DMS53 treated with DMSO at 0.1 percent for 48 hours (cell line): ENCODE data around the gene ZNF668.
"Not testable (repeated sequence)": the region's sequence is repeated elsewhere in the genome, so short reads cannot be mapped to it uniquely, and the experiment has no call there.

ENCODE experiments used
- DNase-seq: peaks from one replicate; lab custom pipeline; 2025; ENCODE audit not compliant: unreplicated experiment; lab: John Stamatoyannopoulos, UW

The ZNF668 gene

DNA sequence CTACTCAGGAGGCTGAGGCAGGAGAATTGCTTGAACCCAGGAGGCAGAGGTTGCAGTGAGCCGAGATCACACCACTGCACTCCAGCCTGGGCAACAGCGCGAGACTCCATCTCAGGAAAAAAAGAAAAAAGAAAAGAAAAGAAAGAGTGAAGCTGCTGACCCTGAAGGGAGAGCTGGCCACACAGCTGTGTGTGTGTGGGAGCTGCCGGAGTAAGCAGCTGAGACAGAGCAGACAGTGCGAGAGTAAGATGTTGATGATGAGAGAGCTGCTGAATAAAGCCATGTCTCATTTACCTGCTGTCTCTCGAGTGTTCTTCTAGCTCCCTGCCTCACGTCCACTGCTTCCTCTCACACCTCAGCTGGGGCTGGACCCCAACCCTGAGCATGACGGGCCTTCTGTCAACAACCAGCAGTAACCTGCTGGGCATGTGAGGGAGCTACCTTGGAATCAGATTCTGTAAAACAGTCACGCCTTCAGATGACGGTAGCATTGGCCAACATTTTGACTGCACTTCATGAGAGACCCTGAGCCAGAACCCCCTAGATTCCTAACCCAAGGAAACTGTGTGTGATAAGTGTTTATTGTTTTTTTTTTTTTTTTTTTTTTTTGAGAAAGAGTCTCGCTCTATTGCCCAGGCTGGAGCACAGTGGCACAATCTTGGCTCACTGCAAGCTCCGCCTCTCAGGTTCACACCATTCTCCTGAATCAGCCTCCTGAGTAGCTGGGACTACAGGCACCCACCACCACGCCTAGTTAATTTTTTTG lies 27.0 kb upstream of the ZNF668 start:
- not testable (repeated sequence) for DNase-seq

DNA sequence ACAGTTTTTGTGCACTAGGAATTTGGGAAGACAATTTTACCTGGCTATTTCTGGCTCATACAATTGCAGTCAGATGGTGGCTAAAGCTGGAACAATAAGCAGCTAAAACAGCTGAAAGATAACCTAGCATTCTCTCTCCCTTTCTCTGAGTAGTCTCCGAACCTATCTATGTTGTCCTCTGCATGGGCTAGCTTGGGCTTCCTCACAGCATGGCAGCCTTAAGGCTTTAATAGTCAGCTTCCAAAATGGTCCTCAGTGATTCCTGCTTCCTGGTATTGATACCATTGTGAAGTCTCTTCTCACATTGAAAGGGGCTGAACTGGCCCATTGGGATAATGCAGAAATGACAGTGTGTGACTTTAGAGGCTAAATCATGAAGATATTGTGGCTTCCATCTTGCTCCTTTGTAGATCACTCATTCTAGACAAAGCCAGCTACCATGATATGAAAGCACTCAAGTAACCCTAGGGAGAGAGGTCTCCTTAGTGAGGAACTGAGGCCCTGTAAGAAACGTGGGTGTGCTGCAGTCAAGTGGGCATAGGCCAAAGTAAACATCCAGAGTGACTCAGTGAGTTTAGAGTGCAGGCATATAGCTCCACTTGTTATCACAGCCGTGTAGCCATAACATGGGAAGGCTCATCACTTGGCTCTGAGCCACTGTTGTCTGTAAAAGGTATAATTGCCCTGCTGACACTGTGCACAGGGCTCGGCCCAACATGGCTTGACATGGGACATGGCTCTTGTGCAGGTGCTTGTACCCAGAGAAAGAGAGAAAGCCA lies 26.0 kb upstream of the ZNF668 start:
- peak; percentile 11 for DNase-seq

DNA sequence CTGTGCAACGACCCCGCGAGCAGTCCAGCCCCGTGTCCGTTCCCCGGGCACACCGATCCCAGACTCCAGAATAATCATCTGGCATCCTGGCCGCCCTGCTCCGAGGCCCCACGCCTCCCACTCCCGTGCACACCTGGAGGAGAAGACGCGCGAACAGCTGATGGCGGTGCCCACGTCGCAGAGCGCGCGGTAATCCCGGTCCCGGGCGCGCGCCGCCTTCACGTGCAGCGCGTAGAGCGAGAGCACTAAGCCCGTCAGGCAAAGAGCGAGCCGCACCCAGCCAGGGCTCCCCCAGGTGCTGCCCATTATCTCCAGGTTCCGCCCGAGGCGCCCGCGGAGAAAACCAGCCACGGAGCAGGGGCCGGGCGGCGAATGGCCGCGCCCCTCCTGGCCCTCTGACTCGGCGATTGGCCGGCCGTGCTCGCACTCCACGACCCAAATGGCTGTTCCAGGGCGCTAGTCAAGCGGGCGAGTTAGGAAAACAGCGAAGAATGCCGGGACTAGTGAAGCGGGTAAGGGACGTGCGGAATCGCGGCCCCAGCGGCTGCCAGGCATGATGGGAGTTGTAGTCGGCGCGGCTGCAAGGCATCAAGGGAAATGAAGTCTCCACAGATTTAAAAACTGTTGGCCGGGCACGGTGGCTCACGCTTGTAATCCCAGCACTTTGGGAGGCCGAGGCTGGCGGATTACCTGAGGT lies 20.5 kb upstream of the ZNF668 start, which contains the start of gene VKORC1:
VKORC1 (minus strand) TSS at position 374 of the 697 bp plus-strand sequence; CDS start at position 306, 68 bp downstream.
- DNase-seq: peak; percentile 90

DNA sequence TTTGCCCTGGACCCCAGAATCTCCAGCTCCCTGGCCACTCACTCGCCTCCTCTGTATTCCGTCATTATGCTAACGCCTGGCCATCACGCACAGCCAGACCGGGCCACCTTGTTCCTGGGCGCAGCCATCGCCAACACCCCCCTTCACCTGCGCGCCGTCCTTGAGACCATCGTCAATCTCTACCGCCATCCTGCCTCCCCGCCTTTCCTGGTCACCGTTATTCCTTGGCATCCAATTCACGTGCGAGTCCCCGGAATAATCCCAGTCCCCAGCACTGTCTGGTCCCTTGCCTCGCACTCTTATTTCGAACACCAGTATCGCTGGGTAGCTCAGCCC lies 20.0 kb upstream of the ZNF668 start:
- no peak for DNase-seq

DNA sequence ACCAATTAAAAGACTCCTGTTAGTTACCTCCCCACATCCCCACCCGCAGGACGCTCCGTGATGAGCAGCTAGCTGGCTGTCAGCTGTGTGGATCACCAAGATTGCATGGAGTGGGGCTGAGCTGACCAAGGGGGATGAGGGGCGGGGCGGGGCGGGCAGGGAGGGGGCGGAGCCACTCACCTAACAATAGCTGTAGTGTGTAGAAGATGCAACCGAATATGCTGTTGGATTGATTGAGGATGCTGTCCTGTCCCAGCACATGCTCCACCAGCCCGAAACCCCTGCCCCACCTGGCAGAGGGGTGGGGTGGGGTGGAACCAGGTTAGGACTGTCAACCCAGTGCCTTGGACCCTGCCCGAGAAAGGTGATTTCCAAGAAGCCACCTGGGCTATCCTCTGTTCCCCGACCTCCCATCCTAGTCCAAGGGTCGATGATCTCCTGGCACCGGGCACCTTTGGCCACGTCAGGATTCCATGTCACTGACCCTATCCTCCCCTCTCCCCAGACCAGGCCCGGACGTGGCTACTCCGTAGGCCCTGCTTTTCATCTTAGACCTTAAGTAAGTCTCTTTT lies 19.2 kb upstream of the ZNF668 start:
- DNase-seq: no peak

DNA sequence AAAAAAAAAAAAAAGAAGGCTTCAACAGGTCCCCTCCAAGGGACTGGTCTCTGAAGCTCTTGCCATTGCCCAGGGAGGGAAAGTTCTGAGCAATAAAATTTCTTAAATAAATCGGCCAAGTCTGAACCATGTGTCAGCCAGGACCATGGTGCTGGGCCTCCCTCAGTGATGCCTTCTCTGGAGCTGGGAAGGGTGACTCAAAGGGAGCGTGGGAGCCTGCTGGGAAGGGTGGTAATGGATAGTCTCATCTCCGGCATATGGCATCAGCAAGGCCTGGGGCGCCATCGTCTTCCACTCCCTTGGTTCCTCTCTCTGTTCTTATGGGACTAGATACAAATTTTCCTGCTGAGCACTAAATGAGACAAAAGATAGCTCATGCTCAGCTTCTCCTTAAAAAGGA lies 18.3 kb upstream of the ZNF668 start:
- DNase-seq: no peak

DNA sequence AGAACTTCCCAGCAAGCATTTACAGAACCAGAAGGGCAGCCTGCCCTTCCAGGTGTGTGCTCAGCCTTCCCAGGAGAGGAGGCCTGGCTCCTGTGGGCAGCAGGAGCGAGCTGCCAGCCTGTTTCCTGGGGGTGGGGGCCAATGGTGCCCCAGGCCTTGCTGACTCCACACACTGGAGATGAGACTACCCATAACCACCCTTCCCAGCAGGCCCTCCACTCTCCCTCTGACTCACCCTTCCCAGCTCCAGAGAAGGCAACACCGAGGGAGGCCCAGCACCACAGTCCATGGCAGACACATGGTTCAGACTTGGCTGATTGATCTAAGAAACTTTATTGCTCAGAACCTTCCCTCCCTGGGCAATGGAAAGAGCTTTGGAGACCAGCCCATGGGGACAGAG lies 16.5 kb upstream of the ZNF668 start:
- no peak for DNase-seq

DNA sequence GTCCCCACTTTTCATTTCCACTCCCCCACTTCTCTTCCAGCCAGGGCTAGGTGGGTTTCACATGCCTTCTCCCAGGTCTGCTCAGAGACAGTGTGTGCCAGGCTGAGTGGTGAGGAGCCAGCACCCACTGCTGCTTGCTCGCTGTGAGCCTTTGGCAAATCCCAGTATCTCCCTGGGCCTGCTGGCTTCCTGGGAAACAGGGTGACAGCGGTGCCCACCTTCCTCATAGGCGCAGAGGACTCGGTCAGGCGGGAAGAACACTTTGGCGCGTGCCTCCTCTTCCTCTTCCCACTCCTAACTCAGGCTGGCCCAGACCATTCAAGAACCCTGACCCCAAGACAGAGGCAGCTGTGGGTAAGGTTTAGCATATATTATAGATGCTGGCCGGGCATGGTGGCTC lies 15.2 kb upstream of the ZNF668 start:
- DNase-seq: no peak

DNA sequence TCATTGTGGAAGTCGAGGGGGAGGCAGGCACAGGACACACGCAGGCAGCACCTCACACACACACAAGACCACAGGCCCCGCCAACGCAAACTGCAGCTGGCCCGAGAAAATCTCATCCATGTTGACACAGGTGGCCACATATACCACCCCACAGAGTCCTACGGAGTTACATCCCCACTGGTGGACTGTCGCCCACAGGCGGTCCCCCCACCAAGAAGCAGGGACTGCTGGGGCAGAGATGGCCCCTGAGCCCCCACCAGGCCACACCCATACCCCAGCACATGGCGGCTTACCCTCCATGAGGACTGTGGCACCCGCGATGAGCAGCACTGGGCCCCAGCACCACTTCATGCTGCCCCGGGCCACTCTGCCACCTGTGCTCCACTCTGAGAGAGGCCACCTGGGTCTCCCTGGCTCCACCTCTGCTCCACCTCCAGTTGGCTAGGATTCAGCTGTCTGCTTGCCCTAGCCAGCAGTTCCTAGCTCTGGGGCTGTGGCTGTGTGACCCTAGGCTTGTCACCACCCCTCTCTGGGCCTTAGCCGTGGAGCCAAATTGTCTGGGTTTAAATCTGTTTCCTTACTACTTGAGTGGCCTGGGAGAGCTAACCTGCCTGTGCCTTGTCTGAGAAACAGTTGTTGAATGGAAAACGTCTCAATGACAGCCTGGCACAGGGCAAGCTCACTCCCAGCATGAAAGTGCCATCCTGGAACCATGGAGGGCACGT lies 14.6 kb upstream of the ZNF668 start, which contains the start of gene PRSS53:
PRSS53 (minus strand) TSS at position 485 of the 725 bp plus-strand sequence; CDS start at position 351, 134 bp downstream.
- peak; percentile 48 for DNase-seq

DNA sequence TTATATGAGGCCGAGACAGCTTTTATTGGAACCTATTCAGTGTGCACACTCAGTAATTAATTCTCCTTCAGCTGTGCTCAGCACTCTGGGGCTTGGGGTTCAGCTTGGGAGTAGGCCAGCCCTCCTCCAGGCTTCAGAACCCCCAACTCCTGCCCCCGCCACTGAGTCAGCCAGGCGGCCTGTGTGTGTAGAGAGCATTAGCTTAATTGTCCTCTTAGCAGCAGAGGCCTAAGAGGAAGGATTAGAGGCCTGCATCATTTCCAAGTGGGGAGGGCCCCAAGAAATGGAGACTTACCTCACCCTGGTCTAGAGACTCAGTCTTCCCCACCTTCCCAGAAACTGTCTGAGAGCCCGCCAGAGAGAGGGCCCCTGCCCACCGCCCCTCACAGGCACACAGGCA lies 13.9 kb upstream of the ZNF668 start:
- DNase-seq: no peak

DNA sequence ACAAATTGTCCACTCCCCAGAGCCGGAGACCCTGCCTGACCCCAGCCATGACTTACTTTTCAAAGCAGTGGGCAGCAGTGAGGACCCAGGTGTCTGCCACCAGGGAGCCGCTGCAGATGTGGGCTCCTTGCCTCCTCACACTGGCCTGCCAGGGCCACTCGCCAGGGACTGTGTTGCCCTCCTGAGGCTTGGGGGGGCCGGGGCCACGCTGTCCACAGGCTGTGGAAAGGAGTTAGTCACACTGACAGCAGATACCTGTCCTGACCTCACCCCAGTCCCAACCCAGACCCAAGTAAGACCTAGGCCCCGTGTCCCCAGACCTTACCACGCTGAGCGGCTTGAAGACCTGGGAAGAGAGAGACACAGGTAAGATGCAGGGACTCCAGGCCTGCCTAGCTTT lies 13.4 kb upstream of the ZNF668 start:
- no peak for DNase-seq

DNA sequence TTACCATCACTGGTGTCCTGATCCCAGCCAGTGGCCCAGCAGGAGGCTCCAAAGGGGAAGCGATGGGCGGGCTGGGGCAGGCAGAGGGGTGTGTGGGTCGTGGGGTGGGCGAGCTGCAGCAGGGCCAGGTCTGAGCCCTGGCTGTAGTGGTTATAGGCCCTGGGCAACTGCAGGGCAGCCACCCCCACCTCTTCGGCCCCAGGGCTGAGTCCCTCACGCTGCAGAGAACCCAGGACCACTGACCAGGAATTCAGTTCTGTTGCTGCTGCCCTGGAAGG lies 12.5 kb upstream of the ZNF668 start:
- no peak for DNase-seq

DNA sequence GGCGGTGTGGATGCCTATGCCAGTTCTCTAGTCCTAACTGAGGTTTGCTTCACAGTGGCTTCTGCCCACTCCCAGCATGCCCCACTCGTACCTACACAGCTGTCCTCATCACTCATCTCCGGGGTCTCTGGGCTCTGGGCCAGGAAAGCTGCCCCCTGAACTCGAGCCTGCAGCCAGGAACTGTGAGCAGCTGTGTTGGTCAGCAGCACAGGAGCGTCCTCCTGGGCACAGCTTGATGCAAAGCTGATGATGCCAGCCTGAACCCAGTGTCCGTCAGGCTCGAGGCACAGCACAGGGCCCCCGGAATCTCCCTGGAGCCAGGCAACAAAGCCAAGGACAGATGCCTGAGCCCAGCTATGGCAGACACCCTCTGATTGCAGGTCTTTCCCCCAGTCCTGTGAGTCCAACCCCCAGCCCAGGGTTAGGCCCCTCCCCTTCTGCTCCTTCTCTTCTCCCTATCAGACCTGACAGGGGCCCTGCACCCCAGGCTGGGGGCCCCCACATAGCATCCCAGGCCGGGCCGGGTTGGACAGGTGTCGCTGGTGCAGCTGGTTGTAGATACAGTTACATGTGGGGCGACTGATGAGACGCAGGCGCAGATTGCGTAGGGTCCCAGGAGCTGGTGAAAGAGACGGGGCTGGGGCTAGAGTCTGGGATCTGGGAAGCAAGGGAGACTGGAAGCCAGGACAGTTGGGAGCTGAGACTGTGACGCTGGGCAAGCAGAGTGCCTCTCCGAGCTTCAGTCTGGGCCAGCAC lies 12.0 kb upstream of the ZNF668 start:
- DNase-seq: no peak

DNA sequence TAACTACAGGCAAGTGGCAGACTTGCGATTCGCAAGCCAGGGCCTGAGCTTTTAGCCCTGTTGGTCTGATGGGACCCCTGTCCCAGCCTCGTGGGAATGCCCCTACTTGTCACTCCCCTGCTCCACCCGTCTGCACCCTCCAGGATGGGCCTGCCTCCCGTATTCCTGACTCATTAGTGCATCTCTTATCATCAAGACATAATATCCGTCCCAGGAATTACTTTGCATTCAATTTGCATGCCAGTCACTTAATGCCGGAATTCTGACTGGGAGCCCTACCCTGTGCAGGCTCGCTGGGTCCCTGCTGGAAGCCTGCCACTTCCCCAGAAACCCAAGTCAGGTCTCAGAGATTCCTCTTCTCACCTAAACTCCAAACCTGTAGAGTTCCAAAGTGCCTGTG lies 11.4 kb upstream of the ZNF668 start:
- no peak for DNase-seq

DNA sequence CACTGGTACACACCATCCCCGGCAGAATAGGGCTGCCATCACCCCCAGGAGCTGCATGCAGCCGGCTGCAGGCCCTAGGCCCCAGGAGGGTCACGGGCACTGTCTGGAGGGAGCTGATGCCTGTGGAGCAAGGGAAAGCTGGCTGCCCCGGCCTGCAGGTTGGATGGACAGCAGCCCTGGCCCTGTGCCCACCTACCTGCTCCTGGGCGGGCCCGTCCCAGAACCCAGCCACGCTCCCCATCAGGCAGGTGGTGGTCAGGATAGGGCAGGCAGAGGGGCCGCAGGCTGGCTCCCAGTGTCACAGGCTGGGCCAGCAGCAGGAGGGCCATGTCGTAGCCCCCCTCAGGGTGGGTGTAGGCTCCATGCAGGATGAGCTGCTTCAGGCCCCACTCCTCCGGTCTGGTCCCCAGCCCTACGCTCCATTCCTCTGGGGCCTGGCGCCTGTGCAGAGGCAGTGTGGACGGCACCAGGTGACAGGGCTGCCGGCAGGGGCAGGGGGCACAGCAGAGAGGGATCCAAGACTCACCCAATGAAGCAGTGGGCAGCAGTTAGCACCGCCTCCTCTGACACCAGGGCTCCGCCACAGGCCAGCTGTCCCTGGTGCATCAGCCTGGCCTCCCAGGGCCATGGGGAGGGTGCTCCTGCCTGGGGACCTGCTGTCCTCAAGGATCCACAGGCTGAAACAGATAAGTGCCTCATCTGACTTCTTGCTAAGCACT lies 10.7 kb upstream of the ZNF668 start:
- DNase-seq: no peak

DNA sequence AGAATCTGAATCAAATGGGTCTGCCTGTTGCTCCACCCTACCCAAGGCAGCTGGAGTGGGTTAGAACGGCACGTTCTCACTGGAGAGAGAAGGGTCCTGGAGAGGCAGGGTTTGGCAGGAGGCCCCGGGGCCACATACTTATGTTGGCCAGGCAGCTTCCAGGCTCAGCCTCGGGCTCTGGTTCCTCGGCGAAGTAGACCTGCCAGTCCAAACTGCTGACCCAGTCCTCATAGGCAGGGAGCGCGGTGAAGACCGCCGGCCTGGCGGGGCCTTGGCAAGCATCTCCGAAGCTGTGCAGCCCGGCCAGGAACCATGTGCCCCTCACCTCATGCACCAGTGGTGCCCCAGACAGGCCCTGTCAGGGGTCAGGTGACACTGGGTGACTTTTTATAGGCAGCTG lies 9.9 kb upstream of the ZNF668 start:
- DNase-seq: no peak

DNA sequence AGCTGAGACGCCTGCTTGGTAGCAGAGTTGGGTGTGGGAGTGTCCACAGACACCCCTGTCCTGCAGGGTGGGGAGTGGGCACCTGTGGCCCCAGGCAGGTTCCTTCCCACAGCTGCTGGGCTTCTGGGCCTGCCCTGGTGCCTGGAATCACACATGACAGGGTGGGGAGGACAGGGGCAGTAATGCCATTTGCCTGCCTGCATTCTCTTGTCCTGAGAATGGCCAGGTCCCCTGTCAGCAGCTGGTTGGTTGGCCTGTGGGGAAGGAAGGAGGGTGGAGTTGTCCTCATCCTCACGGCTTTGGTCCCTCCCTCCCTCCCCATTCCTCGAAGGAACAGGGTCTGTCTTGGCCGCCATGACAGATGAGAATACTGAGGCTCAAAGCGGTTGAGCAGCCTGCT lies 9.5 kb upstream of the ZNF668 start:
- DNase-seq: no peak

DNA sequence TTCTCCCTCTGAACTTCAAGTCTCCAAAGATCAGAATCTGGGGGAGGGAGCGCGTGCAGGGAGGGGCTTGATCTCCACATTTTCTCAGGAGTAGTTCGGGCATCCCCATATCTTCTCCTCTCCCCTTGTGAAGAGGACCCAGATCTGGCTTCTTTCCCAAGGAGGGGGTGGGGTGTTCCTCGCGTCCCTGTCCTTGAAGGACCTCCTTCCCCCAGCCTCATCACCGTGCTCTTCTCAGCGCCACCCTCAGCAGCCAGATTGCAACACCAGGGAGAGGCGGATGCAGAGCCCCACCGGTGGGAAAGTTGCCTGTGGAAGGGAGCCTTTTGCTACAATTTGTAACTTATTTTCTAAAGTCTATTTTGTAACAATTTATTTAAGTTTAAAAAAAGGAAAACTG lies 9.0 kb upstream of the ZNF668 start:
- DNase-seq: no peak

DNA sequence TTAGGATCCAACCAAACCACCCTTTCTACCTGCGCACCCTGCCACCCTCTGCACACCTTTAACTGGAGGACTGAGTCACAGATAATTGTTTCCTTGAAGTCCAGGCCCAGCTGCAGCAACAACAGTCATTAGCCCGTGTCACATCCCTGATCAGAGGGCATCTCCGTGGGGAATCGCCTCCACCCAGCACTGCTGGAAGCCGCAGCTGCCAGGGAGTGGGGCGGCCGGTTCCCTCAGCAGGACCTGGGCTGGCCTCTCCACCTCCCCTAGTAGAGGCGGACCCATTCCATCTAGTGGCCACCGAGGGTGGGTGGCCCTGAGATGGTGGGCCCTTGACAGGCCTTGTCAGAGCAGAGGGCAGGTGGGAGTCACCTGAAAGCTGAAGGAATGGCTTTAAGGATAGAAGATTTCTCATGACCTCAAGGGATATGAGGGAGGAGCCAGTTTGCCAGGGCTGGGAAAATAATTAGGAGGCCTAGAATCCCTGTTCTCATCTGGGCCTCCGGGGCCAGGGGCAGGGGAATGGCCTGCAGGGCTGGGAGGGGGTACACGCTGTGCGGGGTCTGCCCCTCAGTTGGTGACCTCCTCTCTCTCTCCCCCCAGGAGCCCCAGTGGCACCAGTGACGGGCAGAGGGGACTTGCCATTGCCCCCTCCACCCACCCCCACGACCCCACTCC lies 8.5 kb upstream of the ZNF668 start:
- DNase-seq: no peak
